Activated CD4-positive, CD25-positive, alpha-beta regulatory T cell treated with anti-CD3 and anti-CD28 coated beads, Interleukin-2, amount 50 U/mL, for 72 hours (primary cell): ENCODE results near the gene PPFIBP1.

ENCODE experiments used
- DNase-seq: peaks from one replicate; pipeline ENCODE4 v3.0.0; 2021

Gene PPFIBP1

DNA sequence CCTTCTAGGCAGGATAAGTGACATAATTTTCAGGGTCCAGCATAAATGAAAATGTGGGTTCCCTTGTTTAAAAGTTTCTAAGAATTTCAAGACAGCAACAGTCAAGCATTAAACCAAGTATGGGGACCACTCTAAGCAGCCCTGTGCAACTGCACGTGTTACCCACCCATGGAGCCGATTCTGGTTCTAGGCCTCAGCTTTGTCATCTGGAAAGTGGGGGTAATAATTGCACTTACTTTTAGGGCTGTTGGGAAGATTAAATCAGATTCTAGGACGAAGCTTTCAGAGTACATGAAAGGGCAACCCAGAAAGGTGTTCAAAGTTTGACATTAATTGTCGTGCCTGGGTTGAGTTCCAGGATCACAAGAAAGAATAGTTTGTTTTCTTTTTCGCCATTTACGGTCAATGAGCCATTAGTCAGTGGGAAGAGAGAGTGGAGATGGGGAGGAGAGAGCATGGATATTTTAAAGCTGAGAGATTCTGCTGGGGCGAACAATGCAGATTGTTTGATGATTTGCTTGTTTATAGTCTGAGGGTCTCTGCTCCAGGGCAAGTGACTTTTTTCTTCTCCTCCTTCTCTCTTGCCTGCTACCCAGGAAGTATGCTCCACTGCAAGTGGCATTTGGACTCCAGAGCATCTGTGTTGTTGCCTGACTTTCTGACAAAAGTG, 10.7 kb upstream of the PPFIBP1 start:
- DNase-seq, result no peak

DNA sequence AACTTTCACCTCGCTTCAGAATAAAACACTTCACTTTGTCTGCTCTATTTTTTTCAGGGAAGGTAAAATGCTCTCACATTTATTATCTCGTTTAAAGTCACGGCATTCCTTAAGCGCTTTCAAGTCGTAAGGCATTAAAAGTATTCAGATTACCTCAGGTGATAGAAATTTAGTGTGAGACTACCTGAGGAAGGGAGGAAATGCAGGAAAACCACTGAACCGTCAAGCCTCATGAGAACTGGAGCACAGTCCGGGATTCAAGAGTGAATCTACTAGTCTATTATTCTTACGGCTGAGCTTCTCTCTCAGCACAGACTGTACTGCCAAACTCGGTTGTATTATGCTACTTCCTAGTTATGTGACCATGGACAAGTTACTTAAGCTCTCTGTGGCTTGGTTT, 8.3 kb upstream of the PPFIBP1 start:
- no peak for DNase-seq

DNA sequence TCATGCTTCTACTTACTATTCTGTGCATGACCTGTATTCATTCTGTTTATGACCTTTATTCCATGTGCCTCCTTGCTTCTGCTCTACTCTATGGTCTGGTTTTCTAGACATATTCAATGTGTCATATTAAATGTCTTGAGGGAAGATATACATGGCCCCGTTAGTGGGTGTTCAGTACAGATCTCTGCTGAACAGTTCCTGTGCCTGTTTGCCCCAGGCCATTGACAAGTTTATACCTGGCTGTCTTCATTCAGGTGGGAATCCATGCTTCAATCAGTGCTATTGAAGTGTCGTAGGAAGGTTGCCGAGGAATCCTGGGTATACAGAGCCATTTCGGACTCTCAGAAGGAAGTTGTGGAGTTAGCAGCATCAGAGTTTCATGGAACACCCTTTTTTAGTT, 7.4 kb upstream of the PPFIBP1 start:
- no peak for DNase-seq

DNA sequence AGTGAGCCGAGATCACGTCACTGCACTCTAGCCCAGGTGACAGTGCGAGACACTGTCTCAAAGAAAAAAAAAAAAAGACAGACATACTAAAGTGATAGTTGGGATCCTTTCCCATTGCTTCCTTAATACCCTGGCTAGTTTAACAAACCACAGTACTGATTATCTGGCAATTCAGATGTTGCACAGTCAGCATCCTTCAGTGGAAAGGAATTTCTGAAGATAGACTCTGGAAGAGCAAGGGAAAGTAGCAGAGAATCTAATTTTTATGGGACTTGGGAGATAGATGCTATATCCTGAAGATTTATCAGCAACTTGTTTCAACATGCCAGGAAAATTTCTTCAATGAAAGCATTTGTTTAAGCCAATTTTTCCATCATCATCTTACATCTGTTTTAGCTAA, 6.5 kb upstream of the PPFIBP1 start:
- DNase-seq, result no peak

DNA sequence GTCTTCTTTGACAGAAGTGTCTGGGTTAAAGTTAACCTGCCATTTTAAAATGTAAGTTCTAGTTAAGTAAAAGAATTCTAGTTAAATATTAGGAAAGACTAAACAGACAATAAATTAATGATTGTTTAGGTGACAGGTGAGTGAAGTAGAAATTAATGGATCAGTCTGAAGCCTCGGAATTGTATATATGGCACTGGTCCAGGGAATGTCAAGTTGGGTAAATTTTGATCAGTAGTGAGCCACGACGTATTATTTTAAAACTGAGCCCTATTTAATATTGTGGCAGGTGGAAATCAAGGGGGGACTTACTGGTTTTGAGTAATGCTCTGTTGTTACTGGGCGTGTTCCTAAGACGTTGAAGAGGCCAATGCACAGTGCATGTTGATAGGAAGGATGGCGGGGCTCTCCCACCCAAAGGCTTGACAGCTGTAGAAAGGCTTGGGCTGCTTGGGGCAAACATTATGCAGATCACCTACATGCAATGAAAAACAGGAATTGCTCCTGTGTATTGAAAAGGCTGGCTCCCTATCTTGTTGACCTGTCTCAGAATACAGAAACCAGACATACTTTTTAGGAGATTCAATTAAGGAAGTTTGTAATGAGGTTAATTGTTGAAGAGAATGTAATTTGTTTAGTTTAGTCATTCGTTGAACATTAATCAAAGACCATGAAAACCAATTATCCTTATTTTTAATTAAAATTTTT, 5.9 kb upstream of the PPFIBP1 start:
- DNase-seq, result no peak

DNA sequence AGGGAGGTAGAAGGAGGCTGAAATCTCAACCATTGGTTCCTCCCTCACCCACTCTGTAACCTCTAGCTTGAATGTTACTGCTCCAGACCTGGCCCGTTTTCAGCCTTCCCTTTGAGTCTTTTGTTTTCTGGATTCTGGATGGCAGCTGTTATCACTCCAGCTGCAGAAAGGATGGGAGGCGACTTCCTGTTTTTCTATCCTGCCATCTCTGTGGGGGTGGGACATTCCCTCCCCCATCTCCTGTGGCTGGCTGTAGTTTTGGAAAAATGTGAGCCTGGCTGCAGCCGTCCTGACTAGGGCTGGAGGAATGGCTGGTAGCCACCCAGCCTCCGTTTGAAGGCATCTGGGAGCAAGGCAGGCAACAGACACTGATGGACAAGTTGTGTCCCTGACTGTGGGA, 2.9 kb upstream of the PPFIBP1 start:
- no peak for DNase-seq

DNA sequence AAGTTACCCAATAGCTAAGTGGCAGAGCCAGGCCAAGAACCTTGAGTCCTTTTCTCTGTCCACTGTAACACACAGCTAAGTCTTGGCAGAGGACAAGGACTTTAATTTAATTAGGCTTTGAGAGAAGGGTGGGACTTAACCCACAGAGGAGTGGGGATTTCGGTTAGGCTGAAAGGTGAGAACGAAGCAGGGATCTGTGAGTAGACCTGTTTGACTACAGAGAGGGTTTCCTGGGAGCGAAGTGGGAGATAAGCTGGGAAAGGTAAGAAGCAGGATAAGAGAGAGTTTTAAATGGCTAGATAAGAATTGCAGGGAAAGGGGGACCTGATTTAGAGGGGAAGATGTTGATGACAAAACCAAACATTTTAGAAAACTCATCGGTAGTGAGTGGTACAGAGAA, 2.0 kb upstream of the PPFIBP1 start:
- DNase-seq, result no peak

DNA sequence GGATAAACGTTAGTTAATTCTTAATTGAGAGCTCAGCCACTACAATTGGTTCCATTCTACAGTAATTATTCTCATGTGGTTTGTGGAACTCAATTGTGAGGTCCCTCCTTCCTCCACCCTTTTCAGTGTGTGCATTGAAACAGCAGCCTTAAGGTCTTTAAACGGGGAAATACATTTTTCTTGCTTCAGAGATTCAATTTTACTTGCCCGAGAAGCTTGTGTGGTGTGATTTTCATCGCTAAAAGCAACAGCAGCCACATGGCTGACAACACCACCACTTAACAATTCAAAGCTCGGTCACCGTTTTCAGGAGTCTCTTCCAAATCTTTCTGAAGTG, 733 bp upstream of the PPFIBP1 start:
- DNase-seq, result no peak

DNA sequence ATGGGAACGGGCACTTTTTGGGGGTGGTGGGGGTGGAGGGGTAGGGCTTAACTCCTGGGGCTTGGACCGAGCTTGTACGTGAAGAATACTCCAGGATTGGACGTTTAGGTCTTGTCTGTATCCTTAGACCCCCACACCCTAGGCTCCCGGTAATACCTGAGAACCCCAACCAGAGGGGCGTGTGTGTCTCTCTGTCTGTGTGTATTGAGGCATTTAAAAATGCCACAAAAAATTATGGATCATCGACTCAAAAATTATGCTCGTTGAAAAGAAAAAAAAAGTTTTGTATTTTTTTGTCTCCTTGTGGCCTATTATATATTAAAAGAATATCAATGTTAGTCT, 459 bp downstream of the PPFIBP1 start:
- DNase-seq, result no peak

DNA sequence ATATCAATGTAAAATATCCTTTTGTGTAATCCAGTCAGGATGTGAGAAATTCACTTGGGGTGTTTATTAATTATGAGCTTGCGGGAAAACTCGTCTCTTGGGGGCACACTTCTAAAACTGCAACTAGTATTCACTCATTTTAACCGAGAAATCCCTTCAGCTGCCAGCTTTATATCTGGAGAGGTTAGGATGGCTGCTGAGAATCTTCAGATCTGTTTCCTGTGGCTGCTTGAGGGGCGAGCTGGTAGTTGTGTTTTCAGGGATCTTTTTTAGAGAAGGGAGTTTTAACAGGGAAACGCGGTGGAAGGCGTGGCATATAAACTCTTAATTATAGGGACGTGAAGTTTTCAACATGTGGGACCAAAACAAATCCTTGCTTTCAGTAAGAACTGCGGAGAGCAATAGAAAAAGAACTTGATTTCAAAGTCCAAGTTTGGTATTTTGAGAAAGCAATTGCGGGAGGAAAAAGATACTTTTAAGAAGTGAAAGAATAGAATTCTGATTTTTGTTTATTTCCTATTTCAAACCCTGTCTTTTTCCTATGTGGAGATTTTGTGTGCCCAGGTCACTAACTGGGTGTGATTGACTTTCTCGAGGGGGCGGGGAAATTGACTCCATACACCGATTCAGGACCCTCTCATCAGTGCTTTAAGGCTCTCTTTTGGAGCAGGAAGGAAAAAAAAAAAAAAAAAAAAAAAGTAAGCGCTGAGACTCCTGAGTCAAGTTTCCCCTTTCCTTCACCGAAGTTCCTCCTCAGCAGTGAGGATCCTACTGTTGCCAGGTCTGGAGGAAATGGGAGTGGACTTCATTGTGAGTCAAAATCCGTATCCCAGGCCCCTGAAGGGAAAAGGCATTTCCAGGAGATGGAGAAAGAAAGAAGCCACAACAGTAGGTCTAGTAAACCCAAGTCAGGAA, 1.1 kb downstream of the PPFIBP1 start:
- DNase-seq, result no peak

DNA sequence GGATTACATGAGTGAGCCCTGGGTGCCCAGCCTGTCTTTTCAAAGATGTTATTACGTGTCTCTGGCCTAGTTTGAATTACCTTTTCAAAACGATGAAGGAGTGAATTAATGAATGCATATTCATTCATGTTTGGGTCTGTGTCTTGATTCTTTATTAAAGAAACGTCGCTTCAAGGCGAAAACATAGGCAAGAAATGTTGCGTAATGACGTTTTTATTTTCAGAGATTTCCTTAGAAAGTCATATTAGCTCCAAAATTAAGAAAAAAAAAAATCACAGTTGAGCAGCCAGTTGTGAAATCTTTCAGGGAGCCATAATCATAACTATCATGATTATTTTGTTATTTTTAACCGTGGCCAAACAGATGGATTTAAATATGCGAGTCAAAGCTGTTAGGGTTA, 3.5 kb downstream of the PPFIBP1 start:
- no peak for DNase-seq

DNA sequence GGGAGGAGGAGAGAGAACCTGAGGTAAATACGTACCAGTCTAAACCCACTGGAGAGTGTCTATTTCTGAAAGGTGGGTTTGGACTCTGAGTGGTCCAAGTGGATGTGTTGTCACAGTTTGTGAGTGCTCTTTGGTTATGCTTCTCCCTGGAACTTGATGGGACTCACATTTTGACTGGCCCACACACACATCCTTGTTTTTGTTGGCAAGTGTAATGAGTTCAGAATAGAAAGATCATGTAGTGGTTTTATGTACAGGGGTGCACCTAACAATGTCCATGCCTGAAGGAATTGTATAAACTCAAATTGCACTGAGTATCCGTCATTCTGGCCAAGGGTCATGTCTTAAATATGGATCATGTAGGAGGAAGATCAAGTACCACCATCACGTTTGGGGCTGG, 4.8 kb downstream of the PPFIBP1 start:
- DNase-seq, result no peak

DNA sequence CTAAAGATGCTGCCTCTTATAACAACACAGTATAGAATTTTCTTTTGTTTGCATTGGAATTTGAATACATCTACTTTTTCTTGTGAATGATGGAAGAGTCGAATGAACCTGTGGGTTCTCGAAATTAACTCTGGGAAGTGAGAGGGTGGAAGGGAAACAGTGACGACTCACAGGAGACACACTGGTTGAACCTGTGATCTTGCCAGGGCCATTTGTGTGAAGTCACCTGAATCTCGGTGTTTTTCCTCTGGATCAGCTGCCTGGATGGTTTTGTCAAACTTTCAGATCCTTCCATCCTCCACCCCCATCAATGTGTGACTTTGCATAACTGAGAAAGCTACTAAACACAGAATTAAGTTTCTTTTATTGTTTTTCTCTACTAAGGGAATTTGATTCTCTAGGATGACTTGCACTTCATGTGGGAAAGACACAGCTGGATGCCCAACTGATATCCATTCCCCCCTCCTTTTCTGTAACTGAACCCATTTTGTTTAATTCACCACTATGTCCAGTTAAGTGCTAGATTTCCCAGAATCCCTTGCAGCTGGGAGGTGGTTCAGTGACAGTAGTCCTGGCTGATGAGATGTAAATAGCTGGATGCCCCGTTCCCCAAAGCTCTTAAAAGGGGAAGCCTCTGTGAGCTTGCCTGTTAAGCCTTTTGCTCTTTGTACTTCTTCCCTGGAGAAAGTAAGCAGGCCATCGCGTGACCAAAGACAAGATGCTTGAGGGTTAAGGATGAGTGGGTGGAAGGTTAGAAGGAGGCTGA, 6.3 kb downstream of the PPFIBP1 start:
- DNase-seq, result no peak

DNA sequence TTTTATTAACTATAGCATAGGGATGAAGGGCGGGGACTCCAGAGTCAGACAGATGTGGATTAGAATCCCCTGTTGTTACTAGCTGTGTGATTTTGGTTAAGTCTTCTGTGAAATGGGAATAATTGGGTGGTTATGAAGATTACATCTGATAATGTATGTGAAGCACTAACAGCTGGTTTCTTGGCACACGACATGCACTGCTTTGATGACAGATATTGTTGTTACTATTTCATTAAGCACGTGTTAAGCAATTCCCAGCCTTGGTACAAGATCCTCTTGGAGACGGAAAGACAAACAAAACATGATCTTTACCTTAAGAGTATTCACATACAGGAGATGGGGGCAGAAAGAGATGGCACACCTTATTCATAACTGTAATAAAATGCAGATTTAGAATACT, 7.9 kb downstream of the PPFIBP1 start:
- DNase-seq, result no peak

DNA sequence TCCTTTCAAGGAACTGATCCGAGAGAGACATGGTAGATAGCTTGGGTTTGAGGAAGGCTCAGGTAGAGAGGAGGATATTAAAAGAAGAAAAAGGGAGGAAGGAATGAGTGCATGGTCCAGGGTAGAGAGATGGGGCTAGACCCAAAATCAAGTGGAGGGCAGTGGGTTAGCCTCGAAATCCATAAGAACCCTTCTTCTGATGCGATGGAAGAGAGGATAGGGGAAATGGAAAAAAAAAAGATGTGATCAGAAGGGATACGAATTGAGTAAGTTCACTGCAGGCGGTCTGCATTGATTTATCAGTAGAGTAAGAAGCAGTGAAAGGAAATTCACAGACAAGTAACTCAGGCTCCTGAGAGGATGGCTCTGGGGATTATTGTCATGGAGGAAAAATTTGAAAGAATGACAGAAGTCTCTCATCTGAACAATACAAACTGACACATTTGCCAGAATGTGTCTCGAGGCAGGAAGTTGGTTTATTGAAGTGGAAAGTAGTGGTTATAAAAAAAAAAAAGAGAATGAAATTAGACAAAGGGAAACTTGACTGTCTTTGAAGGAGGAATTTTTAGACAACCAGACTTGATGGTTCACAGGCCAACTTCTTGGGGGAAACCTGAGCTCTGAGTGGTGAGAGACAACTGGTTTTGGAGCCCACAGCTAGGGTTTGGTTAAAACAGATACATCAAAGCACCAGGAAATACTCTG, 10.2 kb downstream of the PPFIBP1 start:
- DNase-seq, result no peak

DNA sequence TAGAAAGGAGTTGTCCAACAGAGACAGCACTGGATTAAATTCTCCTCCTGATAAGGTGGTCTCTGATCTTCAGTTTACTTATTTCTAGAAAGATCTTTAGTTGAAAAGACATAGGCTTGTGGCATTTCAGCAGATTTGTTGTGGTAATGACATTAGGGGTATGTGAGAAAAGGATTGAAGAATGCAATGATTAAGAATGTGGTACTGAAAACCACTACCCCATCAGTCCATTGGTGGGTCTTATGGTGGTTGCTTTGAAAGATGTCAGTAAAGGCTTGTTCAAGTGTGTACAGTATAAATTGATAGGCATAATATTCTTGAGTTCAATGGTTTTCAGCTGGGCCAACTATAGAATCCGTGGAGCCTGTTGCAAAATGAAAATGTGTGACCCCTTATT, 10.8 kb downstream of the PPFIBP1 start:
- no peak for DNase-seq

DNA sequence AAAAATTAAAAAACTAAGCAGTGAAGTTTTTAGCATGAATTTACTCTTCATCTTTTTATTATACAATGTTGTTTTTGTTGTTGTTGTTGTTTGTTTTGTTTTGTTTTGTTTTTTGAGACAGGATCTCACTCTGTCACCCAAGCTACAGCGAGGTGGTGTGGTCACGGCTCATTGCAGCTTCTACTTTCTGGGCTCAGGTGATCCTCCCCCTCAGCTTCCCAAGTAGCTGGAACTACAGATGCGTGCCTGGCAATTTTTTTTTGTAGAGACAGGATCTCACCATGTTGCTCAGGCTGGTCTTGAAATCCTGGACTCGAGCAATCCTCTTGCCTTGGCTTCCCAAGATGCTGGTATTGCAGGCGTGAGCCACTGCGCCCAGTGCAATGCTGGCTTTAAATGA, 11.3 kb downstream of the PPFIBP1 start:
- DNase-seq, result no peak

DNA sequence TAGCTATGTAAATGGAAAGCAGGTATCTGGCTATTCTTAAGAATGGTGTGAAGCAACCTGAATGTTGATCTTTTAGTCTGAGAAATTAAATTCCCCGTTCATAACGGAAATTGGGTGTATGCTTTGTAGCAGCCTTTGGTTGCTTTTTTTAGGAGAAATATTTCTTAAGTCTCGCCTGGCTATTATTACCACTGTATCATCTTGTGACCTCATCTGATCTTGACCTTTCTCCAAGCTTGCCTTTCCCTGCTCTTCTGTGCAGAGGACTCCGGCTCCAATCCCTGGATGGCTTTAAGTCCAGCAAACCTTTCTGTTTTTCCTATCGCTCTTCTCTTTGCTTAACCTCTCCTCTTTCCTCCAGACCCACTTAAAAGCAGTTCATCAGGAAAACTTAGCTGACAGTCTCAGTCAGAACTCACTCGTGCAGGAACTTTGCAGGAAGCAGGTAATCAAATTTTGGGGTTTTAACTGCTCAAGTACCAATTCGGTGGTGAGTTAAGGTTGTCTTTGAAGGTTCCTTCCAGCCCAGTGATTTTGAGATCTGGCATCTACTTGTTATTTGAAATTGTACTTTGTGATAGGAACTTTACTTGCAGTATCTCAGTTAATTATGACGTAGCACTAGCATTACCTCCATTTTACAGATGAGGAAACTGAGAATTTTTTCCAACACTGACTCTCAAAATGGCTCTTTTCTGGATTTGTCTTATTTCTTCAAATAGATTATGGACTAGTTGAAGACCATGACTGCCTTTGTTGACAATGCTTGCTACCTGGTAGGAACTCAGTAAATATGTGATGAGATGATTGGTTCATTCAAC, 14.1 kb downstream of the PPFIBP1 start:
- DNase-seq, result no peak

DNA sequence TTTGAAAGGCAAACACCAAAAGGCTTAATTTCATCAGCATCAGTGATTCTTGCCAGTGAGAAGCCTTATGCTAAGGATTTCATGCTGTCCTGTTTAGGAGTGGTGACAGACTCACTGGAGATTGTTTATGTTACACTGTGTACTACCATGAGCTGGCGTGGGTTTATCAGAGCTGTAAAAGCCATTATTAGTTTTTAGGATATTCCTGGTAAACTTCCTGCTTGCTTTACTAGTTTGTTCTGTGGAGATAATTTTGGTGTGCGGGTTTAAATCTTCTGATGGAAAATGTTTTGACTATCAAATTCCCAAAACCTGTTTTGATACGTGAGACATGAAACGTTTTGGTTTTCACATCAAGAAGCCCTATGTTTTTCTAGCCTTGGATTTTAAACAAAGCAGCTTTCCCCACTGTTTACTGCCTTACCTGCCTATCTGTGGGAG, 15.2 kb downstream of the PPFIBP1 start:
- DNase-seq, result no peak

DNA sequence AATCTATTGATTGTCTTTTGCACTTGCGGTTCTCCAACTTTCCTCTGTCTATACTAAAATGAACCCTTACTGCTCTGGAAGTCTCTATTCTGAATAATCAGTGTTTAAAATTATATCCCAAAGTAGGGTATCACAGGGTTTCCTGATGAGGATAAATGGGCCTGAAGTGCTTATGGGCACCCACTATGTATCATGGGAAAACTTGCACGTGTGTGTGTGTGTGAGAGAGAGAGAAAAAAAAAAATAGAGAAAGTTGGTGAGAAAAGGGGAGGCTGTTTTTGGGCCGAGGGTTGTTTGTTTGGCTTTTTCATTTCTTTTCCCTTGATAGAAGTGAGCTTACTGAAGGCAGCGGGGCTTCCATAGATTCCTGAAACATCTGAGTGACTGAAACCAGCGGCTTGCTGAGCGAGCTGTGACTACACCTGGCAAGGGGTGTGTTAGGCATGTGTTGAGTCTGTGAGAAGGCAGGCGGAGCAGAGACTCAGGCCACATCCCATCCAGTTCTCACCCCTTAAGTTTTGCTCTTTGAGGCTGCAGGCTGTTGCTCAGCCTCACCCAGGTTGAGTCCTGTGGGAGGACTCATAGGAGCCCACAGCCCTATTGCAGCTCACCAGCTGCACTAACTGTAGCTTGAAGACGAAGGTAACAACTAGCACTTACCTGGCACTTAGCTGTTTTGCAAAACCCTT, 17.2 kb downstream of the PPFIBP1 start:
- no peak for DNase-seq

DNA sequence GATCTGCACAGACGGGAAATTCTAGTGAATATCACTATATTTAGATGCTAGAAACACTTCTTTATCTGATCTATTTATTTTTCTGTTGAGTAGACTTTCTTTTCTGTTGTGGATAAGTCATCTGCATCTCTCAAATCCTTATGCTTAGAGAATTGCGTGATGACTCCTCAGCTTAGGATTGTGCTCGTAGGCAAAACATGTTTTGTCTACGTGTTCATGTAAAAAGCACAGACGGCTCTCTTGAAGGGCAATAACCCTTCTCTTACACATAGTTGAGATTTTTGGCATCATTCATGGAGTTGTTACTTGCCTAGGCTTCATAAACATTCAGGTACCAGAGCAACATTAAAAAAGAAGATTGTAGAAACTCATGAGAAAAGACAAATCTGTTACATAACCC, 18.6 kb downstream of the PPFIBP1 start:
- DNase-seq, result no peak
